ENCODE results near the gene WDR1.

The WDR1 gene

DNA sequence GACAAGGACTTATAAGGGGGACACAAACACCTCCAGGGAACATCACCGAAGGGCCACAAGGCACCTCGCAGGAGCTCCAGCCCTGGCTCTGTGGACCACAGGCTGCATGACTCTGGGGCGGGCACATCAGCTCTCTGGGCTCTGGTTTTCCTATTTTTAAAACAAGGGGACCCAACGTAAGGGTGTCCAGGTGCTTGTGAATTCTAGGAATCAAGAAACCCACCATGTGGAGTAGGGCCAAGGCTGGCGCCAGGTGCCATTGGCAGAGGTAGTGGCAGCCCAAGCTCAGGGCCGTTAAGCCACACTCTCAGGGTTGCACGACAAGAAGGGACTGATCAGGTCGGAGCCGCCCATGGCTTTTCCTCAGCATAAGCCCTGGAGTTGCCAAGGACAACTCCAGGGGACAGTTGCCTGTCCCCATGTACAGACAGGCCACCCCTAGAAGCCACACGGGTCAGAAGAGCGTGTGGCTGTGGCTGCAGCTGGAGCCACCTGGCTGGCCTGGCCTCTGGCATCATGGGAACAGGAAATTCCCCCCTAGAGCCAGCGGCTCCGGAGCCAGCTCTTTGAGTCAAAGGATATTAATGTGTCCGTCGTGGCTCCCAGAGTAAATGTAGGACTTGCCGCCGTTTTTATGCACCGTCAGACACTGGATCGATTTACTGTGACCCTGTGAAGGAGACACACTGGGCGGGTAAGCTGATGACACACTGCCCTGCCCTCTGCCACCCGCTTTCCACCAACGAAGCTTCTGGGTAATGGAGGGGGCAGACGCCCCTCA is 32.5 kb downstream of the WDR1 start:
- DNase-seq: no peak

DNA sequence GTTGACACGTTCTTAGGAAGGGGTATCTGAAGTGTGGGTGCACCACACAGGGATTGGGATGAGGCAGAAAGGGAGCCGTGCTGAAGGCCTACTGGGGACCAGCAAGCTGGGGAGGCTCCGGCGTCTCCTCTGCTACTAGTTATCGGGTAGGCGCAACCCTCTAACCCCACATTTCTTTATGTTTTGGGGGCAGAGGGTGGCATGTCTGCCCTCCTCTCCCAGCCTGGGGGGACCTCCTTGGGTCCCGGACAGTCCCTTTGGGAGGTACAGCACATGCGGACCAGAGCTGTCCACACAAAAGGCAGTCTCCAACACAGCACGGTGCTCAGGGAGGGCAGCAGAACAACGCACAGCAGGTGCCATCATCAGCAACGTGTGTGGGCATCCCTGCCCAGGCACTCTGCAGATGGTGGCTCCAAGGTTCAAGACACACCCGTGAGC is 33.2 kb downstream of the WDR1 start:
- DNase-seq: no peak

DNA sequence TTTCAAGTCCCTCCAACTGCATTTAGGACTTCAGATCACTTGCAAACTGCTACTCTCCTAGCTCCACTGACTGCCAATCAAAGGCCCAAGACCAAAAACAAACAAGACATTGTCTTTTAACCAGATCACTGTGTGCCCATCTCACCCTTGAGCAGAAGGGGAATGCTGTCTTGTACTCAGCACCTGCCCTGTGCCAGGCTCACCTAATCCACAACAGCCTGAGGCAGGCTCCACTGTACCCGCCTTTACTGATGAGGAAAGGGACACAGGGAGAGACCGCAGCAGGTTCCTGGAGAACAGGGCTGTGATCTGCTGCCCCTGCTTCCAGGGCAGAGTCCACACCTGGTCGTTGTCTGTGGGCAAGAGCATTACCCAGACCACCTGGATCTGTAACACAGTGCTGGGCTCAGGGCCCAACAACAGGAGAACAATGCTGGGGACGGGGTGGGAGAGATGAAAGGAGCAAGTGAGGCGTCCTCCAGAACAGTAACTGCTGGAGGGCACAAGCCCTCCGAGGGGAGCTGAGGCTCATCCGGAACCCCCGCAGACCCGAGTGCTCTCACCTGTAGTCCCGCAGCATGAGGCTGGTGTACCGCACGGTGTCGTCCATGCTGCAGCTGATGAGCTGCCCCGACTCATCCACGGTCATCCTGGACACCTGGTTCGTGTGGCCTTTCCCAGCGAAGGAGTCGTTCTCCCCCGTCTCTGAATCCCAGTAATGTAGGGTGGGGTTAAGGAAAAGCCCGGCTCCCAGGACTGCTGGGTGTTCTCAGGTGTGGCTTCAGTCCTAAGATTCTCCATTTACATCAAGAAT is 33.9 kb downstream of the WDR1 start:
- no peak for DNase-seq

DNA sequence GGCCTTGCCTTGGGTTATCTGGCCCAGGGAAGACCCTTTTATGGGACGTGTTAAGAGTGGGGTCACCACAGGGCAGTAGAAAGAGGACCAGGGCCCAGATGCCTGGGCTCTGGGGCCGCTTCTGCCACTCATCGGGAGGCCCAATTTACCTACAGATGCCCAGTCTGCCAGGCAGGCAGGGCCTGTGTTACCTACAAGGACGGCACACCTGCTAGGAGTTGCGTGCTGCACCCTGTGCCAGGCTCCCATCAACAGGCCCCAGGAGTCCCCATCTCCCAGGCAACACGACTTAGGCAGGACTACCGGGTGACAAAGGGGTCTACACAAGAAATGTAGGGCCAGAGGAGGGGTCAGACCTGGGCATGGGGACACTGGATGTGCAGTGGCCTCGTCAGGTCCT is 34.6 kb downstream of the WDR1 start:
- no peak for DNase-seq

DNA sequence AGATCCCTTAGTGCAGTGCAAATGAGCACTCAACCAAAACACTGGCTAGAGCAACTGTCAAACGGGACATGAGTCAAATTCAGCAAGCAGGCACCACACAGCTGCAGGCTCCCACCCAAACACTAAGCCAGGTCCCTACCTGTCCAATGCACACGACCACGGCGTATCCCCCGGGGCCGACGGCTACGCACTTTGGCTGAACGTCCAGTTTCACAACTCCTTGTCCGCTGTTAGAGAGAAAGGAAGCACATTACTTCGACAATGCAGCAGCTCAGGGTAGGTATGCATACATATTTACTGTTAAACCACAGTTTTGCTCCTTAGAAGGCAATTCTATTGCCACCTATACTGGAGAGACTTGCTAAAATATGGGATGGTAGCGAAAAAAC is 35.4 kb downstream of the WDR1 start:
- DNase-seq: no peak

DNA sequence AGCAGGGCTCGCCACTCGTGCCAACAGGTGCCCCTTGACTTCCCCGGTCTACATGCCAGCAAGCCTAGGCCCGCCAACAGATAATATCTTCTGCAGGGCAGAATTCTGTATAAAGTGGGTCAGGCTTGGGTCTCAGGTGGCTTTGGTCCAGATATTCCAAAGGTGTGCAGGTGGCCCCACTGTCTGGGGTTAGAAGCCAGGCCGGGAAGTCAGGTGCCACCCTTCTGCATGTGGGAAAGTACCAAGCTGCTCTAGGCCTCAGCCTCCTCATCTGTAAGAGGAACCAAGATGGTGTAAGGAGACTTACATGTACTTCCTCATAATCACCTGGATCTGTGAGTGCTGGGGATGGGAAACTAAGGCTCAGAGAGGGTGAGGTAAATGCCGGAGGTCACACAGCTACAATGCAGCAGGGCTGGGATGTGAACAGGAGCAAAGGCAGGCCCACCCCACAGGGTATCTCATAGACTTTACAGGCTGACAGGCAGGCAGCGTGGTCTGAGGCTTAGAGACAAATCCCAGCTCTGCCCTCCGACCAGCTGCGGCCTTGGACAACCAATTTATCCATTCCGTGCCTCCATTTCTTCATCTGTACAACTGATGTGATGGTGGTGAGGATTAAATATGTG is 35.9 kb downstream of the WDR1 start:
- no peak for DNase-seq

DNA sequence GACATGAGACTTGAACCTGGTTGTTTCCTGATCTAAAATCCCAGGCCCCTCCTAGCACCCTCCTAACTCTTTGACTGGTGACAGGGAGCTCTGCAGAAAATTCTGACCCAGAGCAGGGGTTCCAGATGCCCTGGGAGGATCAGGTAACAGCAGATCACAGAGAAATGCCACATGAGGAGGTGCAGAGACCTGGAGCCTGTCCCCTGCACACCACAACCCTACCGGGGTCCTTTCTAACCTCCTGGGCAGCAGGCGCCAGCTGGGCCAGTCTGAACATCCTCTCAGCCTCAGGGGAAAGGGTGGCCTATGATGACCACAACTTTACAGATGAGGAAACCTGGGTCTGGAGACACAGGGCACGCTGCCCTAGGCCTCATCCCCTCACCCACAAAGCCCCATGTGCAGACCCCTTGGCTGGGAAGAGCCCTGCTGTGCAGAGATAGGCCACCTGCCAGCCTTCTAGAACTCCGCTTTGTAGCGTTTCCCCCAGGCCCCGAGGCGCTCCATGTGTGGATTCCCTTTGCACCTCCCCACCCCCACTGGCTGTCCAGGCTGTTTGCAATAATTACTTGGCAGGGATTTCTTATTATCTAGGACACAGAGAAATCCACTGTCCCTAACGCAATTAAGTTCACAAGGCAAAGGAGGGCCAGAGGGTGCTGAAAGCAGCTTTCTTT is 36.5 kb downstream of the WDR1 start:
- DNase-seq: no peak

DNA sequence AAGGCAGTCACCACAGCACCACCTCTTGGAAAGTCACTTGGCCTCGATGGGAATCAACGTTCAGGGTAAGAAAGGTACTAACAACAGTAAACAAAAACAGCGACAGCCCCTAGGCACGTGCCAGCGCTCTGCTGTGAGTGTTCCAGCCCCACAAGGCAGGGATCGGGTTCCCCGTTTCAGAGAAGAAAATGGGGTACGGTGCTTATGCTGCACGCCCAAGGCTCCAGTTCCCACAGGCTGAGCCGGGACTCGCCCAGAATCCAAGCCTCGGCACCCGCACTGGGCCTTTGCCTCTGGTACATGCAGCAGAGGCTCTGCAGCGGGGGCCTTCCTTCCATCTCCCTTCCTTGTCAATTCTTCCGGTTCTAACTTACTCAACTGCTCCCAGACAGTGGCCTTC is 37.3 kb downstream of the WDR1 start:
- DNase-seq: no peak

DNA sequence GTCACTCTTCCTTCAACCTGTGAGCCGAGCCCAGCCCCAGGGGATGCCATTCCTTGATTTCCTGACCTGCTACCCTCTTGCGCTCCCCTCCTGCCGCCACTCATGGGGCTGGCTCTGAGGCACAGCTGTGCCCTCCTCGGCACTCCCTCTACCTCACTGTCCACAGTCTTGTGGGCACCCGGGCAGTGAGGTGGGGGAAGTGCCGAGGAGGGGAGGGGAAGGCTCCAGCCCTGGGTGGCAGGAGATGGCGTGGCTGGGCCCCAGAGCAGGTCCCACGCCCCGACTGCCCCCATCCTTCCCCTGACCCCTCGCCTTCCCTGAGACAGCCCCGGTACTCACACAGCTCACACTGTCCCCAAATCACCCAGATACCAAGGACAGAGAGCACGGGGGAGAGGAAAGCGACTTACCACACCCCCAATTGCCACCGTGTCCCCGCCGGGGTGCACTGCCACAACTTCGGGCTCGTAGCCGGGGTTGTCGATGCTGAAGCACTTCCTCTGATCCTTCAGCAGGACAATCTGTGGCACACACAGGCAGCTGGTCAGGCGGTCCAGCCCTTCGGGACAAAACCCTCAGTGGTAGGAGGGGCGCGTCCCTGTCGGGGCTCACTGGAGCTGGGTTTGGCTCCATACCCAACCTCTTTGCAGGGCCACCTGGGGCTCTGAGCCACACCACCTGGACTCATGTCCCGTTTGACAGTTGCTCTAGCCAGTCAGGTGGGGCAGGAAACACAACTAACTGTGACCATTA is 37.9 kb downstream of the WDR1 start:
- no peak for DNase-seq

DNA sequence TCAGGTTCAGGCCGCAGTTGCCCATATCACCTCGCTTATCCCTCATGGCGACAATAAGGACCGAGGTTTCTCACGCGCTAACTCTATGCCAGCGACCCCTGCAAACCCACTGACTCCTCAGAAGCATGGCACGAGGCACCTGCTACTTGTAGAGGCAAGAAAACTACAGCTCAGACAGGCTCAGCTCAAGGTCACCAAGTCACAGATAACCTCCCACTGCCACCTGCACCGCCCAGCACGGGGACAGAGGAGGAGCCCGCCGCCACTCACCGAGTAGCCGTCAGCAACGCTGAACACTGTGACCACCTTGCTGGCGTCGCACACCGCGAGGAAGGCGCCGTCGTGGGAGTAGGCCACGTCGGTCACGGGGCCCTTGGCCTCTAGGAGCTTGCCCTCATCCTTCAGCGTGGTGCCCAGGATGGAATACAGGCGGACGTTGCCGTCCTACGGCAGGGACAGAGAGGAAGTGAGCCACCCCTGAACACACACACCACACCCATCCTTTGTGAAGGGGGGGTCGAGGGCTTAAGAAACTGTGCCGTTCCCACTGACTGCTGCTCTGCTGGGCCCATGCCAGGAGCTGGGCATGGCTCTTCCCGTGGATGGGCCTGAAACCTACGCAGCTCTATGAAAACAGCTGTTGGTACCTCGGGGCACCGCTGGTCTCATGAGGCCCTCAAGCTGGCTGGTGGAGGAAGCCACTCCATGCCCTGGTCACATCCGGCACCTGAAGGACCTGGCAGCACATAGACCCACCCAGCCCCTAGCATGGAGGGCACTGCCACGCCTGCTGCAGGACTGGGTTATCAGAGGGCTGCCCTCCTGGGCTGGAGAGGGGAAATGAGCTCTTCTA is 38.9 kb downstream of the WDR1 start:
- DNase-seq: no peak

DNA sequence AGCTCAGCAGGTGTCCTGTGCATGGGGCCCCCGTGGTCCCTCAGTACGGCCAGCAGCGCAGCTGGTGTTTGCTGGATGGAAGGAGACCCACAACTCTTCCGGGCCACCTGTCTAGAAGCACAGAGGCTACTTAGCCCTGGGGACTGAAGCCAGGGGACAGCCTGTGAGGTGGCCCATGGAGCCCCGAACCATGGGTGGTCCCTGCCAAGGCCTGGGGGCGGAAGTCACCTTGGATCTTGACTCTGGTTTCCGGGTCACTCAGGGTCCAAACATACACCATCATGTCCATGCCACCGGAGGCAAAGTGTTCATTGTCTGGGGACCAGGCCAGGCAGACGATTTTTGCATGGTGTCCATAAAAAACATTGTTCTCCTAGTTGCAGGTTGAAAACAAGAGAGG is 39.5 kb downstream of the WDR1 start:
- DNase-seq: no peak

DNA sequence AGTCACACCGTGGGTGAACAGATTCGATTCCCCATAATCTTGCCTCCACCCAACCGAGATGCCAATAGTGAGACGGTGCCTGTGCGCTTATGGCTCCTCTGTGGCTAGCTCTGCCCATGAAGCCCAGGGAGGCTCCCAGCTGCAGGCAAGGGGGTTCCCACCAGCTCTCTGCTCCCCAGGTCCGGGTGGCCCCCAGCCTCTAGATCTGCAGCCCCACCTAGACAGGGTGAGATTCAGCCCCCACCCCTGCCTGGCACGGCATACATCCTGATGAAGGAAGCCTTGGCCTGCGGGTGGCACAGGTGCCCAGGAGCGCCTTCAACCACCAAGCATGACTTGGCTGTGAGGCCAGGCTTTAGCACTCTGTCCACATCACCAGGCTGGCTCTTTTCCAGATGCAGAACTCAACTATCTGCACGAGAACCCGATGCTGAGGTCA is 40.6 kb downstream of the WDR1 start:
- no peak for DNase-seq

DNA sequence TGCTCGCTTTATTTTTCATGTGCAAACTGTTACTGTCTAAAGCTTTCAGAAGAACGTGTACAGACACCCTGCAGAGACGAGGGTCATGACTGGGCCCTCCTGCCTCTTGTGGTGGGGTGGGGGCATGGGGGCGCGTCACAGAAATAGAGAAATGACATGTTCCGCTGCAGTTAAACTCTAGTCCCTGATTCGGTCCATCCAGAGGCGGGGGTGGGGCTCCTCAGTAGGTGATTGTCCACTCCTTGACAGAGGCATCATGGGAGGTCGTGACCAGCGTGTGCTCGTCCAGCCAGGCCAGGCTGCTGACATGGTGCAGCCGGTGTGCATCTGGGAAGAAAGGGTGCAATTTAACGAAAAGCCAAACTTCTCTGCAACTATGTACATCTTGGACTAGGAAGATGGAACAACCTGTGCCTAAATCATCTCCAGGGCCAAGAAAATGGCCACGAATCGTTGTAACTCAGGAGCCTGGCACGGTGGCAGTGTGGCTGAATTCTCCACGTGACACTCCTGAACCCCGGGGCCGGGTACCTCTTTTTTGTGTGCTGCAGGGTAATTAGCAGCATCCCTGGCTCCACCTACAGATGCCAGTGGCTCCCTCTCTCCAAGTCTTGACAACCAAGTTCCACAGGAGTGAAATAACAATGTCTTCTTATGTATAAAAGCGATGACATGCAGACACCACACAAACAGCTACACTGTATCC is 41.3 kb downstream of the WDR1 start:
- DNase-seq: no peak

DNA sequence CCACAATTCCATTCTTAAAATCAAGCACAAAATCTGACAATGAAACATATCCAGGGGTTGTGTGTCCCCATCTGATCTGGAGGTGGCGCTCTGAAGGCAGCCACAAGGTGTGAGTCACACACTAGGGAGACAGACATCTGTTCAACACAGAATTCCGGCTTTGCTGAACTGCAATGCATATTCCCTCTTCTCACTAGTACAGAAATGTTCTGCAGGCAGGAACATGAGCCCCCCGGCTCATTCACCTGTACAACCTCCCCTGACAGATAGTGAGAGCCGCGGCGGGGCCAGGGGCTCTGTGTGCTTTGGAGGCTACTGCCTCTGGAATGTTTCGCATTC is 41.9 kb downstream of the WDR1 start:
- DNase-seq: no peak

DNA sequence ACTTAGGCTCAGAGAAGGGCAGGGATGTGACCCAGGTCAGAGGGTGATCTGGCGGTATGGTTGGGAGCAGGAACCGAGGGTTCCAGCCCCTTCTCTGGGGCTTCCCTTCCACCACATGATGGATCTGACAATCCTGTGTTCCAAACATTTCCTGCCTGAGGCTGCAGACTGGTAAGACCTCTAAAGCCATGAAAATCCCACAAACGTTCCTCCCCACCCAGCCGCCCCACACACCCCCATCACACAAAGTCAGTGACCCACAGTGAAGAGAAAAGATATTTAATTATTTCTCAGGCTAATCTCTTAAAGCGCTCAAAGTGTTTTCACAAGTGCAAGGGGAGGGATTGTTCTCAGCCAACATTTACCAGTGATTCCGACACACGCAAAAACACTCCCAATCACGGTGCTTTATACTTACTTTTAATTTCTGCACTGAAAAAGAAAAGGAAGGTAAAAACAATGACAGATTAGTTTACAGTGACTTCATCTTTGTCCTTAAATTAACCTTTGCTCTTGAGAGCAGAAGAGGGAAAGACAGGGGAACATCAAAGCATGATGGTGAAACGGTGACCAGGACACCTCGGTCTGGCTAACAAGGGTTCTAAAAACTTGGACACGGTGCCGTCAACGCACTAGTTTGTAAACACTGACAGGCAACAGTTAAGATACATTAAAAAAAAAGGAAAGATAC is 42.4 kb downstream of the WDR1 start:
- DNase-seq: no peak

DNA sequence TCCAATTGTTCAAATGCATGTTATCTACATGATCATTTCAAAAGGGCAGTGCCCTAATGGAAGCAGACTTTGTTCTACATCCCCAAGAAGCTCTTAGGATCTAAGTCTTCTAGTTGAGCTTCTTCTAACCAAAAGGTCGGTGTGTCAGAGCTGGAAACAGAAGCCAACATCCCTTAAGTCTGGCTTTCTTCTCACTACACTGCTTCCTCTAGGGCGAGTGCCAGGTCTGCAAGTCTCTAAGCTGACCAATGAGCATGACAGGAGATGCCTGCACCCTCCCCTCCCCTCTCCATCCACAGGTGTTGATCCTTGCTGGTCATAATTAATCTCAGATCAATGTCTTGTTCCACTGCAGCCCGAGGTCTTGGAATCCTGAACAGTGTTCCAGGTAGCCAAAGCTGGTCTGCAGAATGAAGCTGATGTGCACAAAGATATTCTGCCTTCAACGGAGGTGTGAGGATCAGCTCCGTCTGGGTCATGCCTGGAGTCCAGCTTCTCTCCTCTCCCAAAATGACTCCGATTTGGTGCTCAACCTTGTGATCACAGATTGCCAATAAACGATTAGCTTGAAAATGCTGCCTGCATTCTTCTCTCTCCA is 44.1 kb downstream of the WDR1 start:
- no peak for DNase-seq

DNA sequence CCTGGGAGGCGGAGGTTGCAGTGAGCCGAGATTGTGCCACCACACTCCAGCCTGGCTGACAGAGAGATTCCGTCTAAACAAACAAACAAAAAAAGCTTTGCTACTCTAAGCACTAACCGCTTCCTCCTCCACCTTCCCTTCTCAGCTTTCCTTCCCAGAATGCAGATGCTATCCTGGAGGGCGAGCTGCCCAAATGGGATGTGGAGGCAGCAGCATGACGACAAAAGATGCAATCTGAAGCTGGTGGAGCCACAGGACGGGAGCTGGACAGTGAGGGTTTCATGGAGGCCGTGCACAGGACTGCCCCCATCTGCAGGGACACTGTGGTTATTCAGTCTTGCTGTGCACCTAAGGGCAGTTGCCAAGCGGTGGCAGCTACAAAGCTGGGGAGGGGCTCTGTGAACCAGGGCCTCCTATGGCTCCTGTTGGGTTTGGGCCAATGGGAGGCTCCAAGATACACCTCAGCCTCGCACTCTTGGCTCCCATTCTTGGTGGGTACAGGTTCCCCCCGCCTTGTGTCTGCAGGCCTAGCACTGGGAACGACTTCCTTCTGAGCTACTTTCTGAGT is 47.4 kb downstream of the WDR1 start:
- no peak for DNase-seq

DNA sequence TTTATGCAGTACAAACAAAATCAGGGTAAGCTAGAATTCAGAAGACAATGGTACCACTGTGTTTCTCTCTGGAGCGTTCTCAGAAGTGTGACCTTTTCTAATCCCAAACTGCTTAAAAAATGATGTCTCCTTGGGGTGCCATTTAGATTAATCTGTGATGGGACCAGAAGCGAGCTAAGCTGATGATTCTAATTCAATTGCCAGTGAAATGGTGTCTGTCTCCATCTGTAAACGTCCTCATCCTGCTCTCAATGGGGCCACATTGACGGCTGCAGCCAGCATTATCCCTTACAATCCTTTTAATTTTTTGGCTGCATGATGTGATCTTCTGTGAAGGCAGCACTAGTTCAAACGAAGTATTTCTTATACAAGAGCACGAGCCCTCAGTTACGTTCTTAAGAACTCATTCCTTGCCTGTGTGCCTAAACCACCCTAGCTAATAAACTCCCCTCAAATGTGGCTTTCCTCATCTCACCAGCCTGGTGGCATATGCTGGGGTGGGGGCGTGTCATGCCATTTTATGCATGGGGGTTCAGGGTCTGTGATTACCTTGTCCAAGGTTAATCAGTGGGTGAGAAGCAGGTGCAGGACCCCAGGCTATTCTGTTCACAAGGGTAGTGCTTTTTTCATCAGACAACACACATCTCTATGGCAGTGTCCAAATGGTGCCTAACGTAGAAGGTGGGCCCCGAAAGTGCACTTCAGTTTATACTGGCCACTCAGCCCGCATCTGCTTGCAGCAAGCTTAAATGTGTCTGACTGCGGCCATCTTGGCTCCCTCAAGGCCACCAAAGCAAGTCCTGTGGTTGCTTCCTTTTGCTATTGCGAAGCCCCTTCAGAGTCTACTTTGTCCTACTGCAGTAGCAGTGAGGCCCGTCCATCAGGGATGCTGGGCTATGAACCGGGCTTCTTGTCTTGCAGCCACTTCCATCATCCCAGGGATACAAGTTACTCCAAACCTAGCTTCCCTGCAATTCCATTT is 49.6 kb downstream of the WDR1 start:
- no peak for DNase-seq

All from stimulated activated CD4-positive, alpha-beta T cell treated with anti-CD3 and anti-CD28 coated beads, Interleukin-2, amount 100 ng/mL, for 48 hours (primary cell).